ENCODE measurements around the gene TTC36.

DNA sequence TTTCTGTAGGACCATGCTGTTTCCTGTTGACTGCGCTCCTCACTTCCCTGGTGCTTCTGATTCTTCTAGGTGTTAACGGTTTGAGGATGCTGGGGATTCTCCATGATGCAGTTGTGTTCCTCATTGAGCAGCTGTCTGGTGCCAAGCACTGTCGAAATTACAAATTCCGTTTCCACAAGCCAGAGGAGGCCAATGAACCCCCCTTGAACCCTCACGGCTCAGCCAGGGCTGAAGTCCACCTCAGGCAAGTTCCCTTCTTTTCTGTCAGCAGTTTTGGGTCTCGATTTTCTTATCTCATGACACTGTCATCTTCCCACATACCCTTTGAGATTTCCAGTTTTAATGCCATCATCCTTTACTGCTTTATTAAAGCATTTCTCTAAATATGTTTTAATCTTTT is 7.7 kb upstream of the TTC36 start:
- TF ChIP-seq EZH2 (IDR thresholded peaks at IDR 0.05; ENCODE audit: insufficient read depth, poor library complexity, severe bottlenecking) (no peak), EZH2phosphoT487 (IDR thresholded peaks at IDR 0.05; ENCODE audit: insufficient read depth, low read depth) (no peak)
